ENCODE data around the gene IER5L. TPM values are rescaled to one million over a fixed set of nuclear protein-coding genes. Genes with fewer than 3 reads are reported as not detected.
"Not testable (repeated sequence)": the region's sequence is repeated elsewhere in the genome, so short reads cannot be mapped to it uniquely, and the experiment has no call there.

Gene IER5L
- total RNA-seq, 1 experiment from 2014 or later = 11.2 TPM

GRCh38 chr9:129202613-129203555 lies 24.8 kb upstream of the IER5L start:
- DNase-seq (ENCODE audit: low read depth) = peak; percentile 71

- no peak for DNase-seq (ENCODE audit: low read depth)
Measured at GRCh38 chr9:129201866-129202265, 23.8 kb upstream of the IER5L start.

- DNase-seq (ENCODE audit: low read depth) = no peak
Measured at GRCh38 chr9:129201289-129201688, 23.2 kb upstream of the IER5L start.

GRCh38 chr9:129200255-129200654 lies 22.2 kb upstream of the IER5L start:
- no peak for DNase-seq (ENCODE audit: low read depth)

GRCh38 chr9:129199044-129199435 lies 21.0 kb upstream of the IER5L start:
- DNase-seq (ENCODE audit: low read depth) = no peak

GRCh38 chr9:129198319-129199043 lies 20.4 kb upstream of the IER5L start:
- no peak for DNase-seq (ENCODE audit: low read depth)

- DNase-seq (ENCODE audit: low read depth) = no peak
Measured at GRCh38 chr9:129197978-129198318, 19.9 kb upstream of the IER5L start.

GRCh38 chr9:129197045-129197444 lies 19.0 kb upstream of the IER5L start:
- not testable (repeated sequence) for DNase-seq (ENCODE audit: low read depth)

GRCh38 chr9:129195606-129196005 lies 17.5 kb upstream of the IER5L start:
- DNase-seq (ENCODE audit: low read depth) = no peak

GRCh38 chr9:129194221-129194620 lies 16.2 kb upstream of the IER5L start:
- no peak for DNase-seq (ENCODE audit: low read depth)

GRCh38 chr9:129193655-129194054 lies 15.6 kb upstream of the IER5L start:
- no peak for DNase-seq (ENCODE audit: low read depth)

GRCh38 chr9:129191234-129191633 lies 13.2 kb upstream of the IER5L start:
- DNase-seq (ENCODE audit: low read depth) = no peak

- not testable (repeated sequence) for DNase-seq (ENCODE audit: low read depth)
Measured at GRCh38 chr9:129189971-129190370, 11.9 kb upstream of the IER5L start.

- DNase-seq (ENCODE audit: low read depth) = no peak
Measured at GRCh38 chr9:129187042-129187441, 9.0 kb upstream of the IER5L start.

GRCh38 chr9:129185991-129186390 lies 7.9 kb upstream of the IER5L start:
- DNase-seq (ENCODE audit: low read depth) = no peak

- DNase-seq (ENCODE audit: low read depth) = no peak
Measured at GRCh38 chr9:129185402-129185801, 7.3 kb upstream of the IER5L start.

GRCh38 chr9:129184596-129185122 lies 6.6 kb upstream of the IER5L start:
- no peak for DNase-seq (ENCODE audit: low read depth)

GRCh38 chr9:129184219-129184524 lies 6.1 kb upstream of the IER5L start:
- DNase-seq (ENCODE audit: low read depth) = no peak

- no peak for DNase-seq (ENCODE audit: low read depth)
Measured at GRCh38 chr9:129183495-129184218, 5.6 kb upstream of the IER5L start.

GRCh38 chr9:129182625-129183494 lies 4.8 kb upstream of the IER5L start:
- peak; percentile 39 for DNase-seq (ENCODE audit: low read depth)

- no peak for DNase-seq (ENCODE audit: low read depth)
Measured at GRCh38 chr9:129182122-129182521, 4.1 kb upstream of the IER5L start.

Data from RPMI7951 (cell line).